Ureter (tissue), 1 donor: ENCODE data around the gene RASA3. TPM values are rescaled to one million over a fixed set of nuclear protein-coding genes. Genes with fewer than 3 reads are reported as not detected.
"Not testable (repeated sequence)": the region's sequence is repeated elsewhere in the genome, so short reads cannot be mapped to it uniquely, and the experiment has no call there.

ENCODE experiments used
- DNase-seq: peaks from one replicate; pipeline ENCODE4 v3.0.0-alpha.2; 2020; ENCODE audit warnings: low spot score
- total RNA-seq: library from RNA; stranded (reverse); gene quantifications from one replicate; pipeline ENCODE4 v1.2.4, GENCODE V29; 2023
- donor health status: DM: yes; HTN: yes; CAD: no.

The RASA3 gene
- total RNA-seq = 22.4 TPM

- DNase-seq = peak; percentile 76
Observed at GRCh38 chr13:114132419-114133121, at the start of gene RASA3. RASA3 (minus strand) TSS chr13:114132623; CDS start chr13:114132489, 134 bp downstream.

GRCh38 chr13:114179087-114179658, 46.8 kb upstream of the RASA3 start, which contains the start of gene CFAP97D2:
CFAP97D2 (plus strand) TSS chr13:114179257; CDS start chr13:114179331, 74 bp downstream.
- no peak for DNase-seq

GRCh38 chr13:114177245-114178010, 45.0 kb upstream of the RASA3 start:
- DNase-seq = no peak

- DNase-seq = not testable (repeated sequence)
Observed at GRCh38 chr13:114176359-114176902, 44.0 kb upstream of the RASA3 start.

- DNase-seq = no peak
Observed at GRCh38 chr13:114174529-114174961, 42.1 kb upstream of the RASA3 start.

GRCh38 chr13:114173745-114174144, 41.3 kb upstream of the RASA3 start:
- no peak for DNase-seq

GRCh38 chr13:114173272-114173671, 40.8 kb upstream of the RASA3 start:
- no peak for DNase-seq

GRCh38 chr13:114167885-114168284, 35.5 kb upstream of the RASA3 start:
- no peak for DNase-seq

GRCh38 chr13:114167426-114167825, 35.0 kb upstream of the RASA3 start:
- DNase-seq = no peak

GRCh38 chr13:114166381-114167131, 34.1 kb upstream of the RASA3 start:
- DNase-seq = no peak

- no peak for DNase-seq
Observed at GRCh38 chr13:114164681-114165429, 32.4 kb upstream of the RASA3 start.

GRCh38 chr13:114164053-114164452, 31.6 kb upstream of the RASA3 start:
- no peak for DNase-seq

GRCh38 chr13:114162533-114162922, 30.1 kb upstream of the RASA3 start:
- no peak for DNase-seq

- DNase-seq = peak; percentile 68
Observed at GRCh38 chr13:114161644-114162532, 29.5 kb upstream of the RASA3 start.

- no peak for DNase-seq
Observed at GRCh38 chr13:114161028-114161556, 28.7 kb upstream of the RASA3 start.

GRCh38 chr13:114158869-114159666, 26.6 kb upstream of the RASA3 start:
- not testable (repeated sequence) for DNase-seq

- no peak for DNase-seq
Observed at GRCh38 chr13:114157869-114158495, 25.6 kb upstream of the RASA3 start.
